Lung (tissue), 12 donors: ENCODE measurements around the gene CMIP. TPM values are rescaled to one million over a fixed set of nuclear protein-coding genes. Genes with fewer than 3 reads are reported as not detected.

Experiments
- ATAC-seq: fragments of 200-7000 bp; cut with Tn5 transposase; one replicate; pipeline ENCODE4 v1.9.1; 2020; ENCODE audit warnings: moderate number of reproducible peaks; ENCODE audit not compliant: insufficient read depth, low FRiP score
- DNase-seq, 3 donors: peaks; one replicate each; pipeline ENCODE4 v3.0.0-alpha.2; 2013 to 2017
- H3K27ac ChIP-seq, 2 donors: one replicate each; pipeline ENCODE4 v1.5.1; 2013; ENCODE audit warnings: mild to moderate bottlenecking in 2 of 2, moderate library complexity in 2 of 2, control low read depth in 1 of 2, inconsistent platforms in 1 of 2, low read depth in 1 of 2, low read length in 1 of 2
- H3K27me3 ChIP-seq, 3 donors: one replicate each; pipeline ENCODE4 v1.5.1; 2013; ENCODE audit warnings: low read length in 2 of 3; ENCODE audit not compliant: control insufficient read depth in 3 of 3, insufficient read depth in 3 of 3
- H3K36me3 ChIP-seq, 4 donors: one replicate each; pipeline ENCODE4 v1.5.1; 2013; ENCODE audit warnings: low read length in 4 of 4, mild to moderate bottlenecking in 1 of 4, moderate library complexity in 1 of 4; ENCODE audit not compliant: control insufficient read depth in 4 of 4, insufficient read depth in 4 of 4
- H3K4me1 ChIP-seq, 5 donors: one replicate each; pipeline ENCODE4 v1.5.1; 2013; ENCODE audit warnings: low read length in 5 of 5, mild to moderate bottlenecking in 2 of 5, moderate library complexity in 1 of 5; ENCODE audit not compliant: control insufficient read depth in 5 of 5, insufficient read depth in 5 of 5
- H3K4me3 ChIP-seq: one replicate; pipeline ENCODE4 v1.5.1; 2013; ENCODE audit warnings: mild to moderate bottlenecking, control low read depth, moderate library complexity
- H3K9ac ChIP-seq, 2 donors: one replicate each; pipeline ENCODE4 v1.5.1; 2013; ENCODE audit warnings: low read length in 2 of 2, control low read depth in 1 of 2; ENCODE audit not compliant: insufficient read depth in 1 of 2
- H3K9me3 ChIP-seq, 4 donors: one replicate each; pipeline ENCODE4 v1.5.1; 2013; ENCODE audit warnings: low read length in 3 of 4, mild to moderate bottlenecking in 1 of 4, moderate library complexity in 1 of 4; ENCODE audit not compliant: control insufficient read depth in 4 of 4, insufficient read depth in 3 of 4
- WGBS, 2 donors: extraction: QIAGEN DNeasy Blood & Tissue Kit; methylation state at CpG; one replicate each; pipeline ENCODE4 v1.1.7; 2013; 5-methylcytosine and 5-hydroxymethylcytosine counted together
- polyA plus RNA-seq, 2 donors: library from polyadenylated mRNA; stranded (reverse); fragments of 200-250 nt; gene quantifications; one replicate each; pipeline ENCODE4 v1.2.1, GENCODE V29; 2013
- total RNA-seq, 2 donors: library from RNA; depleted of rRNA in 1 of 2; stranded (reverse); fragments of >200 nt in 1 of 2; gene quantifications; one replicate each; pipeline ENCODE4 v1.2.1, GENCODE V29; 2014 to 2021
- TF ChIP-seq, protein P1 (sequence below): IDR thresholded peaks from 2 replicates; pipeline ENCODE4 v1.5.1; 2012; ENCODE audit warnings: mild to moderate bottlenecking; ENCODE audit errors: control extremely low read depth, extremely low read depth
- donor health status: control.
- donor health status: control.
- donor health status: Bipolar disorder and iron deficiency.
- donor health status: healthy.
- donor health status: DM: yes; HTN: yes; CAD: no.

CMIP gene
- total and polyA plus RNA-seq, 4 donors = 11.8 to 80.5 (median 48.6) TPM

DNA sequence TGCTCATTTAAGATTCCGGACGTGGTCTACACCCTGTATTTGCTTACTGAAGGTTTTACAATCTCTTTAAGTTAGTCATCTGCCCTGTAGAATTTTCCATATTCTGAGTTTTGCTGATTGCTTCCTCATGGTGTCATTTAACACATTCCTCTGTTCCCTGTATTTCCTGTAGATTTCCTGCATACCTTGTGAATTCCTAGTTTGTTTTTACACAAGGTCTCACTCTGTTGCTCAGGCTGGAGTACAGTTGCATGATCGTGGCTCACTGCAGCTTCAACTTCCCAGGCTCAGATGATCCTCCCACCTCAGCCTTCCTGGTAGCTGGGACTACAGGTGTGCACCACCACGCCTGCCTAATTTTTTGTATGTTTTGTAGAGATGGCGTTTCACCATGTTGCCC lies 66.8 kb downstream of the CMIP start:
- TF ChIP-seq, protein P1, sequence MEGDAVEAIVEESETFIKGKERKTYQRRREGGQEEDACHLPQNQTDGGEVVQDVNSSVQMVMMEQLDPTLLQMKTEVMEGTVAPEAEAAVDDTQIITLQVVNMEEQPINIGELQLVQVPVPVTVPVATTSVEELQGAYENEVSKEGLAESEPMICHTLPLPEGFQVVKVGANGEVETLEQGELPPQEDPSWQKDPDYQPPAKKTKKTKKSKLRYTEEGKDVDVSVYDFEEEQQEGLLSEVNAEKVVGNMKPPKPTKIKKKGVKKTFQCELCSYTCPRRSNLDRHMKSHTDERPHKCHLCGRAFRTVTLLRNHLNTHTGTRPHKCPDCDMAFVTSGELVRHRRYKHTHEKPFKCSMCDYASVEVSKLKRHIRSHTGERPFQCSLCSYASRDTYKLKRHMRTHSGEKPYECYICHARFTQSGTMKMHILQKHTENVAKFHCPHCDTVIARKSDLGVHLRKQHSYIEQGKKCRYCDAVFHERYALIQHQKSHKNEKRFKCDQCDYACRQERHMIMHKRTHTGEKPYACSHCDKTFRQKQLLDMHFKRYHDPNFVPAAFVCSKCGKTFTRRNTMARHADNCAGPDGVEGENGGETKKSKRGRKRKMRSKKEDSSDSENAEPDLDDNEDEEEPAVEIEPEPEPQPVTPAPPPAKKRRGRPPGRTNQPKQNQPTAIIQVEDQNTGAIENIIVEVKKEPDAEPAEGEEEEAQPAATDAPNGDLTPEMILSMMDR = no peak
- Histone ChIP-seq H3K27ac (no peak overlapping the region), H3K9ac (no peak overlapping the region), H3K4me1 (peaks cover 0 to 24% (median 6%) of the 10 kb centered on the region in 5 donors), H3K27me3 (no peaks in the 10 kb centered on the region), H3K4me3 (no peak overlapping the region), H3K36me3 (no peaks in the 10 kb centered on the region), H3K9me3 (no peaks in the 10 kb centered on the region)
- DNase-seq = no peak
- ATAC-seq = no peak
- WGBS, 2 donors = 94 to 97% methylated on average over 5 of the region's 5 CpGs

DNA sequence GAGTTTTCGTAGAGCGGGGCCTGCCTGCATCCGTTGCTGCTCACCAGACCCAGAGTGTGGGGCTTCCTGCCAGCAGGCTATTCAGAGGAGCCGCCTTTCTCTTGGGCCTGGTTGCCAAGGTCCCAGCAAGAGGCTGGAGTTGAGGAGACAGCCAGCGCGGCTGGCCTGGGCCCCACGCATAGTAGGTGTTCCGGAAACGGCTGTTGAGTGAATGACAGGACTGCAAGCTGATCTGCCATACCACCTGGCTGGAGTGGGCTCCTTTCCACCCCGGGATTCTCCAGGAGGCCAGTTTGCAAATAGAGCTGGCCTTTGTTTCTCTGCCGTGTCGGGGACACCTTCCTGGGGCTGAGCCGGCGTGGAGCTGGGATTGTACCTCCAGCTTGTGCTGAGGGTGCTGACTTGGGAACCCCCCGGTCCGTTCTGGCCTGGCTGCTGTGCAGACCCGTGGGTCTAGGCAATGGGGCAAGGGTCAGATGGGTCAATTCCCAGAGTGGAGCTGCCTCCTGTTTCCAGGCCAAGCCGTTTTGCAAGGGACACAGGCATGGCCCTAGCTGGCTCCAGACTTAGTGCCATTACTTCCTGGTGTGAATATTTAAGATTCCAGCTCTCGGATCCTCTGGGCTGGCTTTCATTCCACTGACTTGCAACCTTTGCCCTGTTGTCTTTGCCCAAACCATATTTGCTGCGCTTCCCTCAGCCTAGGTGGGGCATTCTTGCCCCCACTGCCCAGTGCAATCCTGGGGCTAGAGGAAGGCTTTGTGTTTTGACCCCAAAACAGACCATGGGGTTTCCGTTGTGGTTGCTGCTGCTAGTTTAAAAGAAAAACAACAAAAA lies 68.8 kb downstream of the CMIP start:
- 40 to 45% methylated on average over 21 of the region's 21 CpGs for WGBS, 2 donors
- no peaks in the 10 kb centered on the region for H3K9me3 ChIP-seq
- no peak overlapping the region for H3K4me3 ChIP-seq
- TF ChIP-seq, protein P1 = no peak
- H3K27ac ChIP-seq = peak overlapping the region in 1 of 2 donors; percentile 71
- H3K27me3 ChIP-seq = no peaks in the 10 kb centered on the region
- DNase-seq (peak; percentile 53 to 85 (median 65)), ATAC-seq (no peak)
- peaks cover 0 to 27% (median 6%) of the 10 kb centered on the region in 5 donors for H3K4me1 ChIP-seq
- peaks cover 0 to 4% (median 0%) of the 10 kb centered on the region in 4 donors for H3K36me3 ChIP-seq
- H3K9ac ChIP-seq = no peak overlapping the region

DNA sequence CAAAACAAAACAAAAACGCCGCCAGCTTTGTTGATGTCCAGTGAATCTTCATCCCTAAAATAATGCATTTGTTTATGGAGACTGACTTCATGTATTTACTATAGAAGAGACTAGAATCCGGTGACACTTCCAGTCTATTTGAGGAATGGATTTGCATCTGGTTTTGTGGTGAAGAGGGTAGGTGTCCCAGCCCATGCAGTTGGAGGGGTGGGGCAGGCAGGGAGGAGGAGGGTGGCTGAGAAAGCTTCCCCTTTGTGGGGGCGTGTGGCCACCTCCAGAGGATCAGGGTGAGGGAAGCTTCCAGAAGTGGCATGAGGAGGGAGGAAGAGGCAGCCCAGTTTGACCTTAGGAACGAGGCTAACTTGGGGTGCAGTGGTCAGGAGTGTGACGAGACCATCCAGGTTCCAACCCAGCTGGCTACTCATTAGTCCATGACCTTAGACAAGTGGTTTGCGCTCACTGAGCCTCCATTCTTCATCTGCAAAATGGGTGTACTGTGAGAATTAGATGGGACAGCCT lies 69.5 kb downstream of the CMIP start:
- ATAC-seq = no peak
- H3K27me3 ChIP-seq = no peaks in the 10 kb centered on the region
- no peaks in the 10 kb centered on the region for H3K9me3 ChIP-seq
- H3K4me1 ChIP-seq = peaks cover 0 to 29% (median 6%) of the 10 kb centered on the region in 5 donors
- H3K36me3 ChIP-seq = peaks cover 0 to 4% (median 0%) of the 10 kb centered on the region in 4 donors
- H3K27ac ChIP-seq = peak overlapping the region in 1 of 2 donors; percentile 69
- WGBS, 2 donors = 46 to 58% methylated on average over 7 of the region's 7 CpGs
- TF ChIP-seq, protein P1 = no peak
- no peak for DNase-seq
- H3K4me3 ChIP-seq = no peak overlapping the region
- no peak overlapping the region for H3K9ac ChIP-seq
